ENCODE data around the gene FAM13B.

FAM13B gene

GRCh38 chr5:138000102-138000723, 32.7 kb downstream of the FAM13B start:
- TF ChIP-seq CTCF (IDR thresholded peaks at IDR 0.05; ENCODE audit: low read depth, low read length): no peak
- in situ Hi-C loops (cut with HindIII; ENCODE audit: low sequenced_read_pairs): no loop called here
- DNase-seq (ENCODE audit: low read depth, low spot score): peak; percentile 28
- no peak overlapping the region for H3K4me3 ChIP-seq (ENCODE audit: low read depth, low read length)

DNA sequence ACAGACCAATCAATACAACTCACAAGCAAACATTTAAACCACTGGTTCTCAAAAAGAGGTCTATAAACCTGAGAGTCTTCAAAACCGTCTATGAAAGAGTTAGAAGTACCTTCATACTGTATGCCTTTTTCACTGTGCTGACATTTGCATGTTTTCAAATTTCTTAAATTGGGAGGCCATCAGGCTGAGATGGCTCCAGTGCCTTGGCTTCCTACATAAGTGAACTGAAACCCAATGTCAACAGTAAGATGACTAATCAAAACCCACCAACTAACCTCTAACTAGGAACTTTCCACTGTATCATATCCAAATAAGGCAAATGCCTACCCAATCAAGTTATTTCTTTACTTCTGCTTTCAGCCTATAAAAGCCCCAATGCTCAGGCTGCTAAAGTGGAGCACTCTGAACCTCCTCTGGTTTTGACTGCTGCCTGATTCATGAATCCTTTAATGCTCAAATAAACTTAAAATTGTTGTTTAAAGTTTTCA, 35.1 kb downstream of the FAM13B start:
- TF ChIP-seq CTCF (IDR thresholded peaks at IDR 0.05; ENCODE audit: low read depth, low read length): no peak
- in situ Hi-C loops (cut with HindIII; ENCODE audit: low sequenced_read_pairs): no loop called here
- DNase-seq (ENCODE audit: low read depth, low spot score): peak; percentile 50

DNA sequence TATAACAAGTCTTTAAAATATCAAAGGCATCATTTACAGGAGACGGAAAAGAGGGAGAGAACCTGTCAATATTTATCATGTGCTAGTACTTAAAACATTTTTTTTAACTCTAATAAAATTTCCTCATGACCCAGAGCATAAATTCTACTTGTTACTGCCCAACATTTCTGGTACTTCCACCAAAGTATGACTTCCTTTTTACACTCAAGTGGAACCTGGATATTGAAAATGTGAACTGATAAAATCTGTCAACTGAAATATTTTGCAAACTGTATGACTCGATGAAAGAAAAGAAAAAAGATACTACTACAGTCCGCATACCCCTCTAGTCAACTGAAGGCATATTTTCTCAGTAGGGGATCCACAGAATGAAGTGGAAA, 37.1 kb downstream of the FAM13B start:
- H3K4me3 ChIP-seq (ENCODE audit: low read depth, low read length): no peak overlapping the region
- no peak for DNase-seq (ENCODE audit: low read depth, low spot score)
- in situ Hi-C loops (cut with HindIII; ENCODE audit: low sequenced_read_pairs): no loop called here
- TF ChIP-seq CTCF (IDR thresholded peaks at IDR 0.05; ENCODE audit: low read depth, low read length): no peak

More for the DNA sequence above, 35.1 kb downstream of the FAM13B start:
- H3K4me3 ChIP-seq (ENCODE audit: low read depth, low read length): no peak overlapping the region

DNA sequence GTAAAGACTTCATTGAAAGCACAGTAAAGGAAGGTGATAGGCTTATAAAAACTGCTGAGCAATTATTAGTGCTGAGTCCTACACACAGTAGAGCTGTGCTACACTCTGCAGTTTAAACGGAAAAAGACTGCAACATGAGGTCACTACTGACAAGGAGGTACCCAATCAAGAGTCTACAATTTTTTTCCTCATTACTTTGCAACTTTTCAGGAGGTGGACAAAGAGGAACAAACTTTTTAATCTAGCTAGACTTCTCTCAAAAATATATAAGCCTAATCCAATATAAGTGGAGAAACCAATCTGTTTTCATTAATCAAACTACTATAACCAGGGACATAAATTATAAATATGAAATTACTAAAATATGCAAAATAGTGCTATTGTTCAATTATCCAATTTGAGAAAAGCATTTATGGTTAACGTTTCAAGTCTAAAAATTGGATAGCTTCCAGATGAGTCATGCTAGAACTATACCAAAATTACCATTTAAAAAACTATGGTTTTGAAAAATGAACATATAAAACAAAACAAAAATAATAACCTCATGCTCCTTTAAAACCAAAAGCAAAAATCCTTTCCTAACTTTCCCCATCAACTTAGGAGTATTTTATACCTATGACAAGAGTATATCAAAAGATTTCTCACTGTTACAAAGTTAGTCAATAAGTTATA, 37.7 kb downstream of the FAM13B start:
- in situ Hi-C loops (cut with HindIII; ENCODE audit: low sequenced_read_pairs): no loop called here
- no peak overlapping the region for H3K4me3 ChIP-seq (ENCODE audit: low read depth, low read length)
- TF ChIP-seq CTCF (IDR thresholded peaks at IDR 0.05; ENCODE audit: low read depth, low read length): no peak
- peak; percentile 57 for DNase-seq (ENCODE audit: low read depth, low spot score)

DNA sequence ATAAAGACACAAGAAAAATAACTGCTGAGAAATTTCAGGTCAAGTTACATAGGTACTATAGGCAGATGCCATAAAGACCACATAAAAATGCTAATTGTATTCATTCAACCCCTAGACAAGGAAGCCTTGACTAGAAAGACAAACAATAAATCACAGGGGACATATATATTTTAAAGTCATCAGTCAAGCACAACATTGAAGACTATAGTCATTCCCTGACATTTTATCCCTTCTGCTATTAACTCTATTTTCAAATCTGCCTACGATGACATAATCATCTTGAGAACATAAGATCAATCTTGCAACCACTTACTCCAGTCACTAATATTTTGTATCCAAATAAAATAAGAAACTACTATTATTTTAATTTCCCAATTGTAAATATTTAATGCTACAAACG, 38.3 kb downstream of the FAM13B start:
- in situ Hi-C loops (cut with HindIII; ENCODE audit: low sequenced_read_pairs): no loop called here
- TF ChIP-seq CTCF (IDR thresholded peaks at IDR 0.05; ENCODE audit: low read depth, low read length): no peak
- no peak for DNase-seq (ENCODE audit: low read depth, low spot score)
- no peak overlapping the region for H3K4me3 ChIP-seq (ENCODE audit: low read depth, low read length)

- no peak for TF ChIP-seq CTCF (IDR thresholded peaks at IDR 0.05; ENCODE audit: low read depth, low read length)
- no peak overlapping the region for H3K4me3 ChIP-seq (ENCODE audit: low read depth, low read length)
- DNase-seq (ENCODE audit: low read depth, low spot score): no peak
- in situ Hi-C loops (cut with HindIII; ENCODE audit: low sequenced_read_pairs): no loop called here
Measured at GRCh38 chr5:137989419-137989818, 43.5 kb downstream of the FAM13B start.

Data from astrocyte of the spinal cord (primary cell).